HEK293 (cell line): ENCODE results near the gene CPE.
A peak's percentile ranks its signal among the peaks of the same experiment; 100 is the strongest.

Experiments
- CTCF ChIA-PET: fragments of 350-600 bp; formaldehyde crosslinking; extraction: SDS; loops from one replicate; lab custom pipeline; 2021; ENCODE audit warnings: antibody characterized with exemption; lab: Yijun Ruan, JAX
- POLR2A ChIA-PET: fragments of 300-600 bp; formaldehyde crosslinking; extraction: SDS; loops from one replicate; lab custom pipeline; 2020; ENCODE audit warnings: antibody characterized with exemption, inconsistent platforms; lab: Yijun Ruan, JAX
- H3K27ac ChIP-seq: fragments of 200-500 bp; sonication (Bioruptor generic); 2 replicates; pipeline ENCODE4 v1.5.1; 2014; ENCODE audit warnings: low read depth, low read length, control low read depth, inconsistent platforms; ENCODE audit errors: extremely low read depth
- H3K36me3 ChIP-seq, 2 experiments: fragments of 200-500 bp in 1 of 2; sonication (Bioruptor generic) in 1 of 2; 1 replicate in 1 of 2; 2 replicates in 1 of 2; pipeline ENCODE4 v1.5.1; 2014 to 2017; ENCODE audit warnings: inconsistent platforms in 2 of 2, low read length in 2 of 2; ENCODE audit not compliant: control insufficient read depth in 2 of 2, insufficient read depth in 1 of 2
- H3K4me1 ChIP-seq: fragments of 200-500 bp; sonication (Bioruptor generic); 2 replicates; pipeline ENCODE4 v1.5.1; 2014; ENCODE audit warnings: mild to moderate bottlenecking, low read length, inconsistent platforms; ENCODE audit not compliant: control insufficient read depth, insufficient read depth
- H3K4me3 ChIP-seq: 2 replicates; pipeline ENCODE4 v1.5.1; 2011; ENCODE audit warnings: low read depth, mild to moderate bottlenecking, control low read depth, low read length, moderate library complexity
- H3K9me3 ChIP-seq: fragments of 200-500 bp; sonication (Bioruptor generic); 2 replicates; pipeline ENCODE4 v1.5.1; 2014; ENCODE audit warnings: low read depth, low read length, inconsistent platforms; ENCODE audit not compliant: control insufficient read depth, insufficient read depth
- BCL11A ChIP-seq: fragments of 450-650 bp; formaldehyde crosslinking; IDR thresholded peaks from 2 replicates; pipeline ENCODE4 v1.5.1; 2016; ENCODE audit warnings: low read depth, missing biosample characterization, missing genetic modification characterization
- IKZF3 ChIP-seq: fragments of 450-650 bp; IDR thresholded peaks from 2 replicates; pipeline ENCODE4 v1.5.0; 2018; ENCODE audit warnings: missing biosample characterization, mild to moderate bottlenecking, missing genetic modification characterization, moderate library complexity
- MEIS1 ChIP-seq: sonication (generic); formaldehyde crosslinking; IDR thresholded peaks from 2 replicates; pipeline ENCODE4 v1.8.1; 2022; ENCODE audit warnings: missing genetic modification reagents, mild to moderate bottlenecking, borderline replicate concordance
- MZF1 ChIP-seq: fragments of 450-650 bp; formaldehyde crosslinking; IDR thresholded peaks from 2 replicates; pipeline ENCODE4 v1.5.1; 2017; ENCODE audit warnings: missing biosample characterization, missing genetic modification characterization, borderline replicate concordance
- SCRT2 ChIP-seq: fragments of 450-650 bp; formaldehyde crosslinking; IDR thresholded peaks from 2 replicates; pipeline ENCODE4 v1.5.1; 2016; ENCODE audit warnings: missing biosample characterization, missing genetic modification characterization
- SP7 ChIP-seq: fragments of 450-650 bp; formaldehyde crosslinking; IDR thresholded peaks from 2 replicates; pipeline ENCODE4 v1.5.1; 2016; ENCODE audit warnings: missing biosample characterization, missing genetic modification characterization
- ZBTB17 ChIP-seq: fragments of 450-650 bp; formaldehyde crosslinking; IDR thresholded peaks from 2 replicates; pipeline ENCODE4 v1.5.1; 2016; ENCODE audit warnings: missing biosample characterization, missing genetic modification characterization
- ZIC2 ChIP-seq: fragments of 450-650 bp; formaldehyde crosslinking; IDR thresholded peaks from 2 replicates; pipeline ENCODE4 v1.5.1; 2016; ENCODE audit warnings: missing biosample characterization, missing genetic modification characterization
- ZNF140 ChIP-seq: fragments of 450-650 bp; formaldehyde crosslinking; IDR thresholded peaks from 2 replicates; pipeline ENCODE4 v1.5.1; 2016; ENCODE audit warnings: missing biosample characterization, missing genetic modification characterization
- ZNF2 ChIP-seq: fragments of 450-650 bp; formaldehyde crosslinking; IDR thresholded peaks from 2 replicates; pipeline ENCODE4 v1.5.1; 2016; ENCODE audit warnings: missing biosample characterization, missing genetic modification characterization
- ZNF211 ChIP-seq: fragments of 450-650 bp; formaldehyde crosslinking; IDR thresholded peaks from 2 replicates; pipeline ENCODE4 v1.5.1; 2016; ENCODE audit warnings: low read depth, missing biosample characterization, missing genetic modification characterization
- ZNF221 ChIP-seq: fragments of 450-650 bp; formaldehyde crosslinking; IDR thresholded peaks from 2 replicates; pipeline ENCODE4 v1.5.1; 2017; ENCODE audit warnings: missing biosample characterization, missing genetic modification characterization, borderline replicate concordance
- ZNF354C ChIP-seq: fragments of 450-650 bp; formaldehyde crosslinking; IDR thresholded peaks from 2 replicates; pipeline ENCODE4 v1.5.1; 2016; ENCODE audit warnings: missing biosample characterization, missing genetic modification characterization, low read depth, borderline replicate concordance
- ZNF366 ChIP-seq: fragments of 450-650 bp; formaldehyde crosslinking; conservative IDR thresholded peaks from 2 replicates; pipeline ENCODE4 v1.5.1; 2016; ENCODE audit warnings: missing biosample characterization, missing genetic modification characterization
- ZNF654 ChIP-seq: fragments of 450-650 bp; formaldehyde crosslinking; IDR thresholded peaks from 2 replicates; pipeline ENCODE4 v1.5.1; 2016; ENCODE audit warnings: low read depth, missing biosample characterization, missing genetic modification characterization
- ZNF660 ChIP-seq: fragments of 450-650 bp; IDR thresholded peaks from 2 replicates; pipeline ENCODE4 v1.5.1; 2018; ENCODE audit warnings: missing biosample characterization, mild to moderate bottlenecking, missing genetic modification characterization
- ZNF707 ChIP-seq: fragments of 450-650 bp; formaldehyde crosslinking; IDR thresholded peaks from 2 replicates; pipeline ENCODE4 v1.5.1; 2016; ENCODE audit warnings: missing biosample characterization, missing genetic modification characterization
- ZNF791 ChIP-seq: fragments of 450-650 bp; formaldehyde crosslinking; IDR thresholded peaks from 2 replicates; pipeline ENCODE4 v1.5.1; 2016; ENCODE audit warnings: missing biosample characterization, missing genetic modification characterization
- ZNF792 ChIP-seq: fragments of 450-650 bp; formaldehyde crosslinking; IDR thresholded peaks from 2 replicates; pipeline ENCODE4 v1.5.1; 2016; ENCODE audit warnings: missing biosample characterization, missing genetic modification characterization
- TF ChIP-seq, protein P1 (sequence below): fragments of 450-650 bp; formaldehyde crosslinking; IDR thresholded peaks from 2 replicates; pipeline ENCODE4 v1.5.1; 2016; ENCODE audit warnings: missing biosample characterization, missing genetic modification characterization
- TF ChIP-seq, protein P2 (sequence below): fragments of 450-650 bp; formaldehyde crosslinking; IDR thresholded peaks from 2 replicates; pipeline ENCODE4 v1.5.1; 2016; ENCODE audit warnings: missing biosample characterization, missing genetic modification characterization
- TF ChIP-seq, protein P3 (sequence below): fragments of 450-650 bp; formaldehyde crosslinking; IDR thresholded peaks from 2 replicates; pipeline ENCODE4 v1.5.1; 2016; ENCODE audit warnings: missing biosample characterization, missing genetic modification characterization
- TF ChIP-seq, protein P4 (sequence below): fragments of 450-650 bp; formaldehyde crosslinking; IDR thresholded peaks from 2 replicates; pipeline ENCODE4 v1.5.1; 2016; ENCODE audit warnings: missing biosample characterization, missing genetic modification characterization

CPE gene

DNA sequence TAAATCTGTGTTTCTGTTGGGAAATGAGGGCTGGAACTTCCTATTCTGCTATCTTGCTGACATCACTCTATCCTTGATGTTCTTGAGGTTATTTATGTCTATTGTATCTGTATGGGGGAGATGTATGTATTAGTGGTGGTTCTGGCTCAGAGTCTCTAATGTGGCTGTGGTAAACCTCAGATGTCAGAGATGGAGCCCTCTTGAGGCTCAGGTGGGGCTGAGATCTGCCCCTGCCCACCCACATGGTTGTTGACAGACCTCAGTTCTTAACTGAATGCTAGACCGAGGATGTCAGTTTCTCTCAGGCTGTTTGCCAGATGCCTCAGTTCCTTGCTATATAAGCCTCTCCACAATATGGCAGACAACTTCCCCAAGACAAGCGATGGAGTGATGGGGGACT lies 3.3 kb upstream of the CPE start:
- no peaks in the 10 kb centered on the region for H3K9me3 ChIP-seq
- H3K27ac ChIP-seq = no peak overlapping the region
- TF ChIP-seq ZNF140 (no peak), ZNF791 (tag by site-specific recombination) (no peak), ZNF366 (tag by site-specific recombination) (no peak), BCL11A (tag by site-specific recombination) (no peak), ZNF792 (tag by site-specific recombination) (no peak), ZNF2 (no peak), ZNF707 (no peak), ZNF211 (tag by site-specific recombination) (no peak), ZNF354C (tag by site-specific recombination) (no peak), ZNF660 (no peak), ZNF221 (tag by site-specific recombination) (no peak), MEIS1 (CRISPR knock-in tag) (no peak)
- TF ChIP-seq, protein P1, sequence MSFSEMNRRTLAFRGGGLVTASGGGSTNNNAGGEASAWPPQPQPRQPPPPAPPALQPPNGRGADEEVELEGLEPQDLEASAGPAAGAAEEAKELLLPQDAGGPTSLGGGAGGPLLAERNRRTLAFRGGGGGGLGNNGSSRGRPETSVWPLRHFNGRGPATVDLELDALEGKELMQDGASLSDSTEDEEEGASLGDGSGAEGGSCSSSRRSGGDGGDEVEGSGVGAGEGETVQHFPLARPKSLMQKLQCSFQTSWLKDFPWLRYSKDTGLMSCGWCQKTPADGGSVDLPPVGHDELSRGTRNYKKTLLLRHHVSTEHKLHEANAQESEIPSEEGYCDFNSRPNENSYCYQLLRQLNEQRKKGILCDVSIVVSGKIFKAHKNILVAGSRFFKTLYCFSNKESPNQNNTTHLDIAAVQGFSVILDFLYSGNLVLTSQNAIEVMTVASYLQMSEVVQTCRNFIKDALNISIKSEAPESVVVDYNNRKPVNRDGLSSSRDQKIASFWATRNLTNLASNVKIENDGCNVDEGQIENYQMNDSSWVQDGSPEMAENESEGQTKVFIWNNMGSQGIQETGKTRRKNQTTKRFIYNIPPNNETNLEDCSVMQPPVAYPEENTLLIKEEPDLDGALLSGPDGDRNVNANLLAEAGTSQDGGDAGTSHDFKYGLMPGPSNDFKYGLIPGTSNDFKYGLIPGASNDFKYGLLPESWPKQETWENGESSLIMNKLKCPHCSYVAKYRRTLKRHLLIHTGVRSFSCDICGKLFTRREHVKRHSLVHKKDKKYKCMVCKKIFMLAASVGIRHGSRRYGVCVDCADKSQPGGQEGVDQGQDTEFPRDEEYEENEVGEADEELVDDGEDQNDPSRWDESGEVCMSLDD (tag by site-specific recombination) = no peak
- TF ChIP-seq, protein P2, sequence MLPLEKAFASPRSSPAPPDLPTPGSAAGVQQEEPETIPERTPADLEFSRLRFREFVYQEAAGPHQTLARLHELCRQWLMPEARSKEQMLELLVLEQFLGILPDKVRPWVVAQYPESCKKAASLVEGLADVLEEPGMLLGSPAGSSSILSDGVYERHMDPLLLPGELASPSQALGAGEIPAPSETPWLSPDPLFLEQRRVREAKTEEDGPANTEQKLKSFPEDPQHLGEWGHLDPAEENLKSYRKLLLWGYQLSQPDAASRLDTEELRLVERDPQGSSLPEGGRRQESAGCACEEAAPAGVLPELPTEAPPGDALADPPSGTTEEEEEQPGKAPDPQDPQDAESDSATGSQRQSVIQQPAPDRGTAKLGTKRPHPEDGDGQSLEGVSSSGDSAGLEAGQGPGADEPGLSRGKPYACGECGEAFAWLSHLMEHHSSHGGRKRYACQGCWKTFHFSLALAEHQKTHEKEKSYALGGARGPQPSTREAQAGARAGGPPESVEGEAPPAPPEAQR (tag by site-specific recombination) = no peak
- TF ChIP-seq, all 188 proteins: peak for 0
- Histone ChIP-seq H3K4me1 (peaks cover 8% of the 10 kb centered on the region), H3K4me3 (no peak overlapping the region), H3K36me3 (no peaks in the 10 kb centered on the region)
- POLR2A ChIA-PET = interaction anchor here (1.3 kb wide), 1 partner anchor 48 kb away, joined by 3 read pairs; the partner anchor contains the start of gene MSMO1
- CTCF ChIA-PET = interaction anchor here (1.1 kb wide), 1 partner anchor 59 kb away, joined by 5 read pairs; no protein-coding TSS in a partner anchor

DNA sequence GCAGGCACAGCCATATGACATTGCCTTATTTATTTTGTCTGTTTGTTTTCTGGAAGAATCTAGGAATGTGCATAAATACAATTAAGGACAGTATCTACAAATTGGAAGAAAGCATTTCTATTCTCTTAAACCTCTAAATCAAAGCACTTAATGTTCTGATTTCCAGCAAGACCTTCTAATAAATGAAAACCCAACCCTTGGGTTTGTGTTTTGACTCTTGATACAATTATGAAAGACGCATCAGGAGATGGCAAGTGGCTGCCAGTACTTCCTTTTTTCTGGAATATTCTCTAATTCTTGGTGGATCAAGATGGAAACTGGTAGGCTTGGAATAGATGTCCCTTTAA lies 437 bp upstream of the CPE start:
- Histone ChIP-seq H3K9me3 (no peaks in the 10 kb centered on the region), H3K27ac (peak overlapping the region; percentile 86; the same call in 1 of the 2 replicates), H3K36me3 (no peaks in the 10 kb centered on the region), H3K4me1 (peaks cover 20% of the 10 kb centered on the region), H3K4me3 (peak overlapping the region; percentile 76)
- TF ChIP-seq ZNF654 (tag by site-specific recombination) (no peak), IKZF3 (tag by site-specific recombination) (no peak), ZIC2 (tag by site-specific recombination) (no peak)
- POLR2A ChIA-PET = interaction anchor here (0.5 to 1.6 kb wide), 8 partner anchors 13 to 83 kb away, joined by 3 to 9 read pairs (median 3); partner anchors contain the start of gene MSMO1
- CTCF ChIA-PET = interaction anchor here (0.8 to 1.5 kb wide), 6 partner anchors 11 to 83 kb away, joined by 3 to 4 read pairs (median 3); partner anchors contain the start of gene MSMO1

DNA sequence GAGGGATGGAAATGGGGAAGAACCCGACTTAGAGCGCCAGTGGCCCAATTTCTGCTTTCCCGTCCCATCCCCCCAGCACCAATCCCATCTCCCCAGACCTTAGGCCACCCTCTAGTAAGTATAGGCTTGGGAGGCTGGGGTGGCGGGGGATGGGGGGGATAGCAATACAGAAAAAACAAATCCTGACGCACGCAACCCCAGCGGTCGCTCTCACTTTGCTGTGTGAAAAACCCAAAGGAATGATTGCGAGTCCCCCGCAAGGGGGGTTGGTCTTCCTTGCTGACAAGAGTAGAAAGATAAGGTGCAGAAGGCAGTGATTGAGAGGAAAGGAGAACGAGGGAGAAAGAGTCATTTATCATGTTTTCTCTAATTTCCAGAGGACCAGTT lies 863 bp downstream of the CPE start:
- no peaks in the 10 kb centered on the region for H3K36me3 ChIP-seq
- H3K4me3 ChIP-seq = peak overlapping the region; percentile 76
- H3K4me1 ChIP-seq = peaks cover 26% of the 10 kb centered on the region
- H3K27ac ChIP-seq = peak overlapping the region; percentile 86; the same call in 1 of the 2 replicates
- POLR2A ChIA-PET = interaction anchor here (0.6 to 1.6 kb wide), 2 partner anchors 15 to 158 kb away, joined by 6 to 9 read pairs; no protein-coding TSS in a partner anchor
- CTCF ChIA-PET = interaction anchor here (0.6 to 1.5 kb wide), 4 partner anchors 10 to 82 kb away, joined by 3 to 4 read pairs (median 4); no protein-coding TSS in a partner anchor
- H3K9me3 ChIP-seq = no peaks in the 10 kb centered on the region
- TF ChIP-seq SCRT2 (tag by site-specific recombination) (no peak), SP7 (0 out of 2 replicates have a peak, but pooled peaks have one; percentile 41), MZF1 (tag by site-specific recombination) (0 out of 2 replicates have a peak, but pooled peaks have one; percentile 33), ZBTB17 (peak; percentile 50)
- TF ChIP-seq, protein P3, sequence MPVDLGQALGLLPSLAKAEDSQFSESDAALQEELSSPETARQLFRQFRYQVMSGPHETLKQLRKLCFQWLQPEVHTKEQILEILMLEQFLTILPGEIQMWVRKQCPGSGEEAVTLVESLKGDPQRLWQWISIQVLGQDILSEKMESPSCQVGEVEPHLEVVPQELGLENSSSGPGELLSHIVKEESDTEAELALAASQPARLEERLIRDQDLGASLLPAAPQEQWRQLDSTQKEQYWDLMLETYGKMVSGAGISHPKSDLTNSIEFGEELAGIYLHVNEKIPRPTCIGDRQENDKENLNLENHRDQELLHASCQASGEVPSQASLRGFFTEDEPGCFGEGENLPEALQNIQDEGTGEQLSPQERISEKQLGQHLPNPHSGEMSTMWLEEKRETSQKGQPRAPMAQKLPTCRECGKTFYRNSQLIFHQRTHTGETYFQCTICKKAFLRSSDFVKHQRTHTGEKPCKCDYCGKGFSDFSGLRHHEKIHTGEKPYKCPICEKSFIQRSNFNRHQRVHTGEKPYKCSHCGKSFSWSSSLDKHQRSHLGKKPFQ (tag by site-specific recombination) = 0 out of 2 replicates have a peak, but pooled peaks have one; percentile 10
- TF ChIP-seq, protein P4, sequence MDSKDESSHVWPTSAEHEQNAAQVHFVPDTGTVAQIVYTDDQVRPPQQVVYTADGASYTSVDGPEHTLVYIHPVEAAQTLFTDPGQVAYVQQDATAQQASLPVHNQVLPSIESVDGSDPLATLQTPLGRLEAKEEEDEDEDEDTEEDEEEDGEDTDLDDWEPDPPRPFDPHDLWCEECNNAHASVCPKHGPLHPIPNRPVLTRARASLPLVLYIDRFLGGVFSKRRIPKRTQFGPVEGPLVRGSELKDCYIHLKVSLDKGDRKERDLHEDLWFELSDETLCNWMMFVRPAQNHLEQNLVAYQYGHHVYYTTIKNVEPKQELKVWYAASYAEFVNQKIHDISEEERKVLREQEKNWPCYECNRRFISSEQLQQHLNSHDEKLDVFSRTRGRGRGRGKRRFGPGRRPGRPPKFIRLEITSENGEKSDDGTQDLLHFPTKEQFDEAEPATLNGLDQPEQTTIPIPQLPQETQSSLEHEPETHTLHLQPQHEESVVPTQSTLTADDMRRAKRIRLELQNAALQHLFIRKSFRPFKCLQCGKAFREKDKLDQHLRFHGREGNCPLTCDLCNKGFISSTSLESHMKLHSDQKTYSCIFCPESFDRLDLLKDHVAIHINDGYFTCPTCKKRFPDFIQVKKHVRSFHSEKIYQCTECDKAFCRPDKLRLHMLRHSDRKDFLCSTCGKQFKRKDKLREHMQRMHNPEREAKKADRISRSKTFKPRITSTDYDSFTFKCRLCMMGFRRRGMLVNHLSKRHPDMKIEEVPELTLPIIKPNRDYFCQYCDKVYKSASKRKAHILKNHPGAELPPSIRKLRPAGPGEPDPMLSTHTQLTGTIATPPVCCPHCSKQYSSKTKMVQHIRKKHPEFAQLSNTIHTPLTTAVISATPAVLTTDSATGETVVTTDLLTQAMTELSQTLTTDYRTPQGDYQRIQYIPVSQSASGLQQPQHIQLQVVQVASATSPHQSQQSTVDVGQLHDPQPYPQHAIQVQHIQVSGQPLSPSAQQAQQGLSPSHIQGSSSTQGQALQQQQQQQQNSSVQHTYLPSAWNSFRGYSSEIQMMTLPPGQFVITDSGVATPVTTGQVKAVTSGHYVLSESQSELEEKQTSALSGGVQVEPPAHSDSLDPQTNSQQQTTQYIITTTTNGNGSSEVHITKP (tag by site-specific recombination) = peak; percentile 63; the same call in 1 of the 2 replicates
